Measurements from ENCODE around the gene SEC11A.

DNA sequence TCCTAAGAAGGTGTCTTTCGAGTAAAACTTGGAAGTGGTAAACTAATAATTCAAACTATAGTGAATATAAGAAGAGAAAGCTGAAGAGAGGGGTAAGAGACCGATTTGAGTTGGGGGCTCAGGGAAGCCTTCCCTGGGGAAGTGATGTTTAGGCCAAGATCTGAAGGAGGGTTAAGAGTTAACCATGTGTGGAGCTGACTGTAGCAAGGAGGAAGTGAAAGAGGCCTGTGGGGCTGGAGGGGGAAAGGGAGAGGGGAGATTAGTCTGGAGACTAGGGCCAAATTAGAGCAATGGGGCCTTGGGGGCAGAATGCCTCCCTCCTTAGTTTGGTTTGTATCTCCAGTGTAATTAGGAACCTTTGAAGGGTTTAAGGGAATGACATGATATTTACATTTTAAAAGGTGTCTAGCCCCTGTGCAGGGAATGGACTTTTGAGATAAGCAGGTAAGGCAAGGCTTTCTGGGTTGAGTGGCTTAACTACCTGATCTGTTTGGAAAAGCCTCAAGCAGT is 34.7 kb upstream of the SEC11A start:
- TF ChIP-seq, protein P1, sequence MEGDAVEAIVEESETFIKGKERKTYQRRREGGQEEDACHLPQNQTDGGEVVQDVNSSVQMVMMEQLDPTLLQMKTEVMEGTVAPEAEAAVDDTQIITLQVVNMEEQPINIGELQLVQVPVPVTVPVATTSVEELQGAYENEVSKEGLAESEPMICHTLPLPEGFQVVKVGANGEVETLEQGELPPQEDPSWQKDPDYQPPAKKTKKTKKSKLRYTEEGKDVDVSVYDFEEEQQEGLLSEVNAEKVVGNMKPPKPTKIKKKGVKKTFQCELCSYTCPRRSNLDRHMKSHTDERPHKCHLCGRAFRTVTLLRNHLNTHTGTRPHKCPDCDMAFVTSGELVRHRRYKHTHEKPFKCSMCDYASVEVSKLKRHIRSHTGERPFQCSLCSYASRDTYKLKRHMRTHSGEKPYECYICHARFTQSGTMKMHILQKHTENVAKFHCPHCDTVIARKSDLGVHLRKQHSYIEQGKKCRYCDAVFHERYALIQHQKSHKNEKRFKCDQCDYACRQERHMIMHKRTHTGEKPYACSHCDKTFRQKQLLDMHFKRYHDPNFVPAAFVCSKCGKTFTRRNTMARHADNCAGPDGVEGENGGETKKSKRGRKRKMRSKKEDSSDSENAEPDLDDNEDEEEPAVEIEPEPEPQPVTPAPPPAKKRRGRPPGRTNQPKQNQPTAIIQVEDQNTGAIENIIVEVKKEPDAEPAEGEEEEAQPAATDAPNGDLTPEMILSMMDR (IDR thresholded peaks at IDR 0.05; ENCODE audit: borderline replicate concordance, extremely low read depth, low read length, poor library complexity, severe bottlenecking) = no peak
- TF ChIP-seq EZH2 (IDR thresholded peaks at IDR 0.05; ENCODE audit: borderline replicate concordance, low read depth, low read length, severe bottlenecking) = no peak
